ENCODE data around the gene SPACDR.

Gene SPACDR

DNA sequence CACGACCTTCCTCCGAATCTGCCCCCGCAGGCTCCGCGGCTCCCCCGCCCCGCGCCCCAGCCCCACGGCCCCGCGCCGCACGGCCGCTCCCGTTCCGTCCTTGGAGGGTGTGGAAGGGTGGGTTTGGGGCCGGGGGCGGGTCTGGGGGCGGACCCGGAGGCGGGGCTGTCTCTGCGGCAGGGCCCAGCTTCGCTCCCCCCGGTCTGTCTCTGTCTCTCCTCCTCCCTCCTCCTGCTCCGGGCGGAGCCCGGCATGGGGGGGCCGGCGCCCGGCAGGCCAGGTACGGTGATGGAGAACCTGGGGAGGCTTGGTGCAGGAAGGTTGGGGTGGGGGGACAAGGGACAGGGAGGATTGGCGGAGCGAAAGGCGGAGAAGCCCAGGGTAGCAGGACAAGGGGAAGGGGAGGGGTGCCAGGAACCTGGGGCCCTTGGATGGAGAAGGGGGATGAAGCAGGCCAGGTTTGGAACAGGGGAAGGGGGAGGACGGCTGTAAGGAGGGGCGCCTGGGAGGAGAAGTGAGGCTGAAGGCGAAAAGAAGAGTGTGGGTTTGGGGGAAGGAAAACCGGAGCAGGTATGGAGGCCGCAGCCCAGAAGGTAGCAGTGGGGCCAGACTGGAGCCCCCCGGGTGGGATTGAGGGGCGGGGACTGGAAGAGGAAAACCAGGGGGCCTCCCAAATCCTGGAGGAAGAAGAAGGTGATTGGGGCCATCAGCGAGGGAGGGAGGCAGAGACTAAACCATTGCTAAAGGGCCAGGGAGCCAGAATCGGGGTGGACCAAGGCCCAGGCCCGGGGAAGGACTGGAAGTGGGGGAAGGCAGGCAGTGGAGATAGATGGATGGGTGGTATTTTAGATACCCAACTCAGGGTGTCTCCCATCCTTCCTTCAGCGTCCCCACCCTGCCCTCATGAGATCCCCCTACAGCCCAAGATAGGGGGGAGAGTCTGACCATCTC, 19.9 kb upstream of the SPACDR start, which contains the start of gene NYAP1:
NYAP1 (plus strand) TSS at position 206 of the 951 bp plus-strand sequence. CDS start 1,385 bp downstream, outside the sequence.
- TF ChIP-seq, protein P1, sequence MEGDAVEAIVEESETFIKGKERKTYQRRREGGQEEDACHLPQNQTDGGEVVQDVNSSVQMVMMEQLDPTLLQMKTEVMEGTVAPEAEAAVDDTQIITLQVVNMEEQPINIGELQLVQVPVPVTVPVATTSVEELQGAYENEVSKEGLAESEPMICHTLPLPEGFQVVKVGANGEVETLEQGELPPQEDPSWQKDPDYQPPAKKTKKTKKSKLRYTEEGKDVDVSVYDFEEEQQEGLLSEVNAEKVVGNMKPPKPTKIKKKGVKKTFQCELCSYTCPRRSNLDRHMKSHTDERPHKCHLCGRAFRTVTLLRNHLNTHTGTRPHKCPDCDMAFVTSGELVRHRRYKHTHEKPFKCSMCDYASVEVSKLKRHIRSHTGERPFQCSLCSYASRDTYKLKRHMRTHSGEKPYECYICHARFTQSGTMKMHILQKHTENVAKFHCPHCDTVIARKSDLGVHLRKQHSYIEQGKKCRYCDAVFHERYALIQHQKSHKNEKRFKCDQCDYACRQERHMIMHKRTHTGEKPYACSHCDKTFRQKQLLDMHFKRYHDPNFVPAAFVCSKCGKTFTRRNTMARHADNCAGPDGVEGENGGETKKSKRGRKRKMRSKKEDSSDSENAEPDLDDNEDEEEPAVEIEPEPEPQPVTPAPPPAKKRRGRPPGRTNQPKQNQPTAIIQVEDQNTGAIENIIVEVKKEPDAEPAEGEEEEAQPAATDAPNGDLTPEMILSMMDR (IDR thresholded peaks at IDR 0.05; ENCODE audit: low read depth, low read length), result no peak
- TF ChIP-seq EZH2phosphoT487 (IDR thresholded peaks at IDR 0.05; ENCODE audit: low read depth), result no peak
- peaks cover 12% of the 10 kb centered on the region for H3K4me1 ChIP-seq (ENCODE audit: low read length)

DNA sequence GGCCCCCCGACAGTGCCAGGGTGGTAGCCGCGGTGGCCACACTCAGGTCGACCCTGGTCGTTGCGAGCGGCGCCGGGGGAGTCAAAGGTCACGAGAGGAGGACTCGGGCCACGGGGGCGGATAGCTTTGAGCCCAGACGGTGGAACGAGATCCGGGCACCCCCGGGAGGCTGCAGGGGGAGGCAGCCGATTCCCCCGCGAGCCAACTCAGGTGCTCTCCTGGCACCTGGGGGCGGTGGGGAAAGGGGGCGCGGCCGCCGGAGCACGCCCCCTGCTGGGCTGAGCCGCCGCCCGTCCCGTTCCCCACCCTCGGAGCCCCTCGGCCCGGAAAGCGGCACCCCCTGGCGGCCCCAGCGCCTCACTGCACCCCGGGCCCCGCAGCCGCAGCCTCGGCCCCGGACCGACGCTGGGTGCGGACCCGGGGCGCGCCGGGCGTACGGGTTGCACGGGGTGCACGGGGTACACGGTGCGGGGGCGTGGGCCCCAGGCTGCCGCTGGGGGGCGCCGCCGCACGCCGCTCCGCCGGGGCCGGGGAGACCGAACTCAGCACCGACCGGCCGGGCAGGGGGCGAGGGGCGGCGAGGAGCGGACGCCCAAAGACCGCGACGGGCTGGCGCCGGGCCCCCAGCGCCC, 19.1 kb upstream of the SPACDR start:
- Histone ChIP-seq H2AFZ (ENCODE audit: low read depth, low read length) (peak overlapping the region; percentile 42; the same call in 1 of the 2 replicates), H3K4me3 (ENCODE audit: low read length) (peak overlapping the region; percentile 90), H3K9me3 (ENCODE audit: insufficient read depth, low read length) (no peaks in the 10 kb centered on the region), H3K4me1 (ENCODE audit: low read length) (peaks cover 12% of the 10 kb centered on the region), H3K4me2 (ENCODE audit: low read length) (peak overlapping the region; percentile 85), H3K79me2 (ENCODE audit: low read length) (peaks cover 8% of the 10 kb centered on the region), H3K36me3 (replicated peaks; ENCODE audit: low read depth, low read length) (no peaks in the 10 kb centered on the region), H3K27me3 (ENCODE audit: low read depth, low read length) (no peaks in the 10 kb centered on the region; the same call in 1 of the 2 replicates), H3K27ac (ENCODE audit: low read length) (no peak overlapping the region), H4K20me1 (ENCODE audit: insufficient read depth, low read length) (no peaks in the 10 kb centered on the region), H3K9ac (ENCODE audit: low read length) (peak overlapping the region; percentile 57)
- TF ChIP-seq, protein P1 (IDR thresholded peaks at IDR 0.05; ENCODE audit: low read depth, low read length), result peak; percentile 78
- TF ChIP-seq EZH2phosphoT487 (IDR thresholded peaks at IDR 0.05; ENCODE audit: low read depth), result no peak

More for the DNA sequence above, 19.9 kb upstream of the SPACDR start, which contains the start of gene NYAP1:
- Histone ChIP-seq H3K4me3 (ENCODE audit: low read length) (peak within 1 kb of the TSS; percentile 90), H3K79me2 (ENCODE audit: low read length) (peaks cover under 1% of the 10 kb centered on the region; the same call in 1 of the 2 replicates), H3K9ac (ENCODE audit: low read length) (peak within 1 kb of the TSS; percentile 57), H3K27ac (ENCODE audit: low read length) (no peak within 1 kb of the TSS), H3K27me3 (ENCODE audit: low read depth, low read length) (no peaks in the 10 kb centered on the region; the same call in 1 of the 2 replicates), H3K9me3 (ENCODE audit: insufficient read depth, low read length) (no peaks in the 10 kb centered on the region), H2AFZ (ENCODE audit: low read depth, low read length) (peak within 1 kb of the TSS; percentile 42), H4K20me1 (ENCODE audit: insufficient read depth, low read length) (no peaks in the 10 kb centered on the region), H3K36me3 (replicated peaks; ENCODE audit: low read depth, low read length) (no peaks in the 10 kb centered on the region), H3K4me2 (ENCODE audit: low read length) (peak within 1 kb of the TSS; percentile 85)

DNA sequence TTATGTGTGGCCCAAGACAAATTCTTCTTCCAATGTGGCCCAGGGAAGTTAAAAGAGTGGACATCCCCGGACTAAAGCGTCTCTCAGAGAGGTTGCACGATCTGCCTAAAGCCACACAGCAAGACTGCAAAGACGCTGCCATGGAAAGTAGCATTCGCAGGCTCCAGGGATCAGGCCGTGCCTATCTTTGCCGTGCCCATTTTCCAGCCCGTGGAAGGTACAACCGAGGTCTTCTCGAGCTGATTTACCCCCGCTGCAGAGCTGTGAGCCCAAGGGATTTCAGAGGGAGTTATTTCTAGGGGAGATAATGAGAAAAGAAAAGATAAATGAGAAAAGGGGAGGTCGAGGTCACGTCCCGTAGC, 18.6 kb upstream of the SPACDR start:
- peak overlapping the region; percentile 57 for H3K9ac ChIP-seq (ENCODE audit: low read length)
- no peaks in the 10 kb centered on the region for H3K36me3 ChIP-seq (replicated peaks; ENCODE audit: low read depth, low read length)
- H3K79me2 ChIP-seq (ENCODE audit: low read length), result peaks cover 13% of the 10 kb centered on the region
- H3K27me3 ChIP-seq (ENCODE audit: low read depth, low read length), result no peaks in the 10 kb centered on the region; the same call in 1 of the 2 replicates
- H3K4me3 ChIP-seq (ENCODE audit: low read length), result peak overlapping the region; percentile 90
- H3K27ac ChIP-seq (ENCODE audit: low read length), result no peak overlapping the region
- TF ChIP-seq EZH2phosphoT487 (IDR thresholded peaks at IDR 0.05; ENCODE audit: low read depth), result no peak
- TF ChIP-seq, protein P1 (IDR thresholded peaks at IDR 0.05; ENCODE audit: low read depth, low read length), result no peak
- peak overlapping the region; percentile 85 for H3K4me2 ChIP-seq (ENCODE audit: low read length)
- peaks cover 13% of the 10 kb centered on the region for H3K4me1 ChIP-seq (ENCODE audit: low read length)
- H3K9me3 ChIP-seq (ENCODE audit: insufficient read depth, low read length), result no peaks in the 10 kb centered on the region
- H4K20me1 ChIP-seq (ENCODE audit: insufficient read depth, low read length), result peaks cover under 1% of the 10 kb centered on the region; the same call in 1 of the 2 replicates
- H2AFZ ChIP-seq (ENCODE audit: low read depth, low read length), result peak overlapping the region; percentile 42; the same call in 1 of the 2 replicates

DNA sequence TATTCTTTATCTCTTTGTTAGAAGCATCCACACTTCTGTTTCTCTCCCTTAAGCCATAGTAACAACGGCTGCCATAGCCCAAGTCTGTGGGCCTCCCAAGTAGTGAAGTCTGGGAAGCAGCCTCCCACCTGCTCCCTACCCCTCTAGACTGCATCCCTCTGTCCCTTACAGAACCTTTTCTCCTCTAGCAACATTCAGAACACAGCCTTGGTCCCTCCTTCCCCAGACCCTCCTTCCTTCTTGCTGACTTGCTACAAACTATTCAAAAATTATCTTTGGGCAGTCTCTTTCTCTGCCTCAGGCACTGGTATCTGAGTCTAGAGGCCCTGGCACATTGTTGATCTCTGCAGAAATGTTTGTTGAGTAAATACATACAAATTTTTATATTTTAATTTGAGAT, 17.4 kb upstream of the SPACDR start:
- Histone ChIP-seq H3K9me3 (ENCODE audit: insufficient read depth, low read length) (no peaks in the 10 kb centered on the region), H3K4me2 (ENCODE audit: low read length) (no peak overlapping the region), H2AFZ (ENCODE audit: low read depth, low read length) (no peak overlapping the region), H3K36me3 (replicated peaks; ENCODE audit: low read depth, low read length) (peaks cover 8% of the 10 kb centered on the region), H3K4me1 (ENCODE audit: low read length) (peaks cover 25% of the 10 kb centered on the region), H3K4me3 (ENCODE audit: low read length) (no peak overlapping the region), H4K20me1 (ENCODE audit: insufficient read depth, low read length) (peaks cover 13% of the 10 kb centered on the region), H3K27me3 (ENCODE audit: low read depth, low read length) (no peaks in the 10 kb centered on the region; the same call in 1 of the 2 replicates), H3K27ac (ENCODE audit: low read length) (no peak overlapping the region), H3K9ac (ENCODE audit: low read length) (no peak overlapping the region), H3K79me2 (ENCODE audit: low read length) (peaks cover 26% of the 10 kb centered on the region)
- TF ChIP-seq, protein P1 (IDR thresholded peaks at IDR 0.05; ENCODE audit: low read depth, low read length), result no peak
- TF ChIP-seq EZH2phosphoT487 (IDR thresholded peaks at IDR 0.05; ENCODE audit: low read depth), result no peak

Data from OCI-LY3 (cell line).